Activated CD8-positive, alpha-beta memory T cell treated with anti-CD3 and anti-CD28 coated beads, Interleukin-2, amount 50 U/mL, for 48 hours (primary cell): ENCODE measurements around the gene CAMTA2.
"Not testable (repeated sequence)": the region's sequence is repeated elsewhere in the genome, so short reads cannot be mapped to it uniquely, and the experiment has no call there.

Experiments
- DNase-seq: peaks from one replicate; pipeline ENCODE4 v3.0.0-alpha.2; 2020

CAMTA2 gene

DNA sequence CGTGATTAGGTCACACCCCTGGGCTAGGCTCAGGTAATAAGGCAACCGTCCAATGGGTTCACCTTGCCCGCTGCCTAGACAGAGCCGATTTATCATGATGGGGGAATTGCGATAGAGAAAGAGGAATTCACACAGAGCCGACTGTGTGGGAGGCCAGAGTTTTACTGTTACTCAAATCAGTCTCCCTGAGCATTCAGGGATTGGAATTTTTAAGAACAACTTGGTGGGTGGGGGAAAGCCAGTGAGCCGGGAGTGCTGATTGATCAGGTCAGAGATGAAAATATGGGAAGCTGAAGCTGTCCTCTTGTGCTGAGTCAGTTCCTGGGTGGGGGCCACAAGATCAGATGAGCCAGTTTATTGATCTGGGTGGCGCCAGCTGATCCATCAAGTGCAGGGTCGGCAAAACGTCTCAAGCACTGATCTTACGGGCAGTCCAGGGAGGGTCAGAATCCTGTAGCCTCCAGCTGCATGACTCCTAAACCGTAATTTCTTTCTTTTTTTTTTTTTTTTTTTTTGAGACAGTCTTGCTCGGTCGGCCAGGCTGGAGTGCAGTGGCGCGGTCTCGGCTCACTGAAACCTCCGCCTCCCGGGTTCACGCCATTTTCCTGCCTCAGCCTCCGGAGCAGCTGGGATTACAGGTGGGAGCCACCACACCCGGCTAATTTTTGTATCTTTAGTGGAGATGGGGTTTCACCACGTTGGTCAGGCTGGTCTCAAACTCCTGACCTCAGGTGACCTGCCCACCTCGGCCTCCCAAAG, 60.7 kb downstream of the CAMTA2 start:
- DNase-seq, result not testable (repeated sequence)

- DNase-seq, result no peak
These were observed 66.2 kb downstream of the CAMTA2 start for GRCh38 chr17:4921320-4921719.

GRCh38 chr17:4920351-4921048, 67.0 kb downstream of the CAMTA2 start:
- no peak for DNase-seq

GRCh38 chr17:4919511-4920047, 67.9 kb downstream of the CAMTA2 start:
- DNase-seq, result no peak
